ENCODE data around the gene C19orf38. TPM values are rescaled to one million over a fixed set of nuclear protein-coding genes. Genes with fewer than 3 reads are reported as not detected.

C19orf38 gene
- total RNA-seq, 4 donors from 2014 or later: 0.42 to 4.5 (median 2.4) TPM

DNA sequence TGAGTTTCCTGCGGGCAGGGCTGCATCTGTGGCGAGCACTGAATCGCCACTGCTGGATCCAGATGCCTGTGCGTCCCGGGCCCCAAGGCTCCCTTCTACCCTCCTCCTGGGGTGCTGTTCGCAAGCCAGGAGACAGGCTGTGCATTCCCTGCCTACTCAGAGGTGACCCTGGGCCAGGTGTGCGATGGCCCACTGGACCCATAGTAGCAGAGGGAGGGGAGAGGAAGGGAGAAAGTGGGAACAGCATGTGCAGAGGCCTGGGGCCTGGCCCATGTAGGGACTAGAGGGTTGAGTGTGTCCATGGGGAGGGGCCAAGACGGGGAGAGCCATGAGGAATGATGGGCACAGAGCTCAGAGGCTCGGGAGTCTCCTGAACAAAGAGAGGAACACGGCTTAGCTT, 50.4 kb downstream of the C19orf38 start:
- no peaks in the 10 kb centered on the region for H3K27me3 ChIP-seq
- WGBS, 2 donors: 68 to 76% methylated on average over 10 of the region's 10 CpGs
- TF ChIP-seq EP300 (IDR thresholded peaks at IDR 0.05) (no peak), POLR2A (IDR thresholded peaks at IDR 0.05) (no peak)
- TF ChIP-seq, protein P1, sequence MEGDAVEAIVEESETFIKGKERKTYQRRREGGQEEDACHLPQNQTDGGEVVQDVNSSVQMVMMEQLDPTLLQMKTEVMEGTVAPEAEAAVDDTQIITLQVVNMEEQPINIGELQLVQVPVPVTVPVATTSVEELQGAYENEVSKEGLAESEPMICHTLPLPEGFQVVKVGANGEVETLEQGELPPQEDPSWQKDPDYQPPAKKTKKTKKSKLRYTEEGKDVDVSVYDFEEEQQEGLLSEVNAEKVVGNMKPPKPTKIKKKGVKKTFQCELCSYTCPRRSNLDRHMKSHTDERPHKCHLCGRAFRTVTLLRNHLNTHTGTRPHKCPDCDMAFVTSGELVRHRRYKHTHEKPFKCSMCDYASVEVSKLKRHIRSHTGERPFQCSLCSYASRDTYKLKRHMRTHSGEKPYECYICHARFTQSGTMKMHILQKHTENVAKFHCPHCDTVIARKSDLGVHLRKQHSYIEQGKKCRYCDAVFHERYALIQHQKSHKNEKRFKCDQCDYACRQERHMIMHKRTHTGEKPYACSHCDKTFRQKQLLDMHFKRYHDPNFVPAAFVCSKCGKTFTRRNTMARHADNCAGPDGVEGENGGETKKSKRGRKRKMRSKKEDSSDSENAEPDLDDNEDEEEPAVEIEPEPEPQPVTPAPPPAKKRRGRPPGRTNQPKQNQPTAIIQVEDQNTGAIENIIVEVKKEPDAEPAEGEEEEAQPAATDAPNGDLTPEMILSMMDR (IDR thresholded peaks at IDR 0.05): no peak
- peaks cover 0 to 51% (median 11%) of the 10 kb centered on the region in 4 donors for H3K4me1 ChIP-seq
- H3K9me3 ChIP-seq: no peaks in the 10 kb centered on the region
- no peak overlapping the region for H3K27ac ChIP-seq
- DNase-seq (ENCODE audit: low spot score in 2 of 2): no peak
- no peak overlapping the region for H3K4me3 ChIP-seq
- no peaks in the 10 kb centered on the region for H3K36me3 ChIP-seq

DNA sequence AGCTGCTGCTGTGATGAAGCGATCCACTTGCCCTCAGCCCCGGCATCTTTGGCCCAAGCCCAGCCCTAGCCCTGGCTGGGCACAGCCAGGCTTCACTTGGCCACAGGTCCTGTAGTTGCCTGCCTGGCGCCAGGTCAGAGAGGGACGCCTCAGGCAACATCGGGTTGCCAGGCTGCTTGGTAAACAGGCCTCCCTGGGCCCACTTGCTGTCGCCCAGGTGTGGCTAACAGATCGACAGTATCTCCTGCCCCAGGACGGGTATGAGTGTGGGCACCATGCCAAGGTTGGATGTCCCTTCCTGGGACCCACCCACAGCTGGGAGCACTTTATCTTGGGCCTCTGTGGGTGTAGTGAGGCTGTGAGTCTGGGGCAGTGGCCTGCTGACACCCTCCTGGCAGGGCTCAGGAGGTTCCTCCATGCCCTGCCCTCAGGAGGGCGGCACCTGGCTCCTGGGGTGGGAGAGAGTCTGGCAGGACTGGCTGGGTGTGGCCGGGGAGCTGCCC, 51.0 kb downstream of the C19orf38 start:
- no peak for TF ChIP-seq EP300 (IDR thresholded peaks at IDR 0.05)
- TF ChIP-seq, protein P1 (IDR thresholded peaks at IDR 0.05): no peak
- no peak for TF ChIP-seq POLR2A (IDR thresholded peaks at IDR 0.05)
- Histone ChIP-seq H3K27me3 (no peaks in the 10 kb centered on the region), H3K36me3 (peaks cover 0 to under 1% (median 0%) of the 10 kb centered on the region in 3 donors), H3K27ac (peak overlapping the region in 1 of 4 donors; percentile 21), H3K9me3 (no peaks in the 10 kb centered on the region), H3K4me3 (no peak overlapping the region), H3K4me1 (peaks cover 0 to 45% (median 11%) of the 10 kb centered on the region in 4 donors)
- 69 to 89% methylated on average over 7 to 10 of the region's 10 CpGs for WGBS, 2 donors
- DNase-seq (ENCODE audit: low spot score in 2 of 2): no peak

DNA sequence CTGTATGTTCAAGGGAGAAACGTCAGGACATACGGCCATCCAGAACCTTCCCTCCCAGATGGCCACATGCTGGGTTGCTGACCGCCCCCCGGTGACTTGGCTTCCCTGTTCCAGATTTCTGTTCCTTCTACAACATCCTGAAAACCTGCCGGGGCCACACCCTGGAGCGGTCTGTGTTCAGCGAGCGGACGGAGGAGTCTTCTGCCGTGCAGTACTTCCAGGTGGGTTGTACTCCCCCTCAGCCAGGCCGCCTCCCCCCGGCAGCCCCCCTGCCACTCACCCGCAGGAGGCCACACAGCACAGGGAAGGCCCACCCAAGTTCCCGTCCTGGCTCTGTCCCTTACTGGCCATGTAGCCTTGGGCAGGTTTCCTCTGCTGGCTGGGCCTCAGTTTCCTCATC, 59.7 kb downstream of the C19orf38 start:
- TF ChIP-seq EP300 (IDR thresholded peaks at IDR 0.05) (no peak), POLR2A (IDR thresholded peaks at IDR 0.05) (no peak)
- TF ChIP-seq, protein P1 (IDR thresholded peaks at IDR 0.05): no peak
- Histone ChIP-seq H3K36me3 (peaks cover 0 to 66% (median 28%) of the 10 kb centered on the region in 3 donors), H3K9me3 (no peaks in the 10 kb centered on the region), H3K4me3 (no peak overlapping the region), H3K27me3 (no peaks in the 10 kb centered on the region), H3K4me1 (no peaks in the 10 kb centered on the region), H3K27ac (no peak overlapping the region)
- DNase-seq (ENCODE audit: low spot score in 2 of 2): no peak
- 82 to 93% methylated on average over 13 to 14 of the region's 14 CpGs for WGBS, 2 donors

DNA sequence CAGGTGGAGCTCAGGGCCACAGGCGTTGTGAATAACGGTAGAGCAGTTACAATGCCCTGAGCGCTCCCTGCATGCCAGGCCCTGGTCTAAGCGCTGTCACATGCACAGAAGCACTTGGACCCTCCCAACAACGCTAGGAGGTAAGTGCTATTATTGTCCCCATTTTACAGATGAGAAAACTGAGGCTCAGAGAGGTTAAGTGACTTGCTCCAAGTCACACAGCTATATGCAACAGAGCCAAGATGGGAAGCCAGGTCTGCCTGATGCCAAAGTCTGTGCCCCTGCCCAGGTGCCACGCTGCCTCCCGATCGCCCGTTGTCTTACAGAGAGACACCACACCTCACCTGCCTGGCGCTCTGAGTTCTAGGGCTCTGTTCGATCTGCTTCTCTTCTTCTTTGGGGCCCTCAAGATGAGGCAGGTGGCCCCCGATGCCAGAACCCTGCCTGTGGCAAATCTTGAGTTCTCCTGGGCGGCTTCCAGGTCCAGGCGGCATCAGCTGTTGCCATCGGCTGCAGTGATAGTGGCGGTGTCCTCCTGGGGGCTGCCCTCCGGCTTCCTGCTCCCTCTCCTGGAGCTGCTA, 60.3 kb downstream of the C19orf38 start:
- H3K27me3 ChIP-seq: no peaks in the 10 kb centered on the region
- no peaks in the 10 kb centered on the region for H3K9me3 ChIP-seq
- no peak for DNase-seq (ENCODE audit: low spot score in 2 of 2)
- peaks cover 0 to 72% (median 29%) of the 10 kb centered on the region in 3 donors for H3K36me3 ChIP-seq
- no peak overlapping the region for H3K4me3 ChIP-seq
- no peak overlapping the region for H3K27ac ChIP-seq
- TF ChIP-seq POLR2A (IDR thresholded peaks at IDR 0.05) (no peak), EP300 (IDR thresholded peaks at IDR 0.05) (no peak)
- TF ChIP-seq, protein P1 (IDR thresholded peaks at IDR 0.05): no peak
- WGBS, 2 donors: 93 to 97% methylated on average over 10 to 17 of the region's 17 CpGs
- H3K4me1 ChIP-seq: no peaks in the 10 kb centered on the region

DNA sequence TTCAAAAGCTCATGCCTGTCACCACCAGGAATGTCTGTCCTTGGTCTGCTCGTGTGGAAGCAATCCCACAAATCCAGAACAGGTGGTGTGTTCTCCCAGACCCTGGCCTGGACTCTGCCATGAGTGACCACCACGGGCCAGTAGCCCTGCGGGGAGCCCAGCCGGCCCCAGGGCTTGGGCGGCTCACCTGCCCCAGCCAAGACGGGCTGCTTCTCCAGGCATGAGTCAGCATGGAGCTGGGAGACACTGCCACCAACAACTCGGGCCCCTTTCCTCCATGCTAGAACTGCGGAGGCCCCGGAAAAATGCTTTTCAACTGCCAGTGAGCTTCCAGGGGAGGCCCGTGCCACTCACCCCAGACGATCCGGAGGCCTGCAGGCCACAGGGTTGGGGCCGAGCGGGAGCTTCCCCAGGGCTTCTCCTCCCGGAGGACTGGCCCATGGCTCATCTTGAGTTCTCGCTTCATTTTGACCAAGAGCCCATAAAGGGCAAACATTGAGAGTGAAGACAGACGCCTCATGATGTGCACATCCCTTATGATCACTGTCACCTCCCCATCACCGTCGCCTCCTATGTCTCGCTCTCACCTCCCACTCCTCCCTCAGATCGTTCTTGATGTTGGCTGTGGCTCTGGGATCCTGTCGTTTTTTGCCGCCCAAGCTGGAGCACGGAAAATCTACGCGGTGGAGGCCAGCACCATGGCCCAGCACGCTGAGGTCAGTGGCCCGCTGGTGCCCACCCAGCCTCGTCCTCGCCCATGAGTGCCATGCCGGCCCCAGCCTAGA, 63.6 kb downstream of the C19orf38 start:
- TF ChIP-seq POLR2A (IDR thresholded peaks at IDR 0.05) (no peak), EP300 (IDR thresholded peaks at IDR 0.05) (no peak)
- TF ChIP-seq, protein P1 (IDR thresholded peaks at IDR 0.05): no peak
- peaks cover 0 to 6% (median 0%) of the 10 kb centered on the region in 4 donors for H3K4me1 ChIP-seq
- H3K36me3 ChIP-seq: peaks cover 0 to 97% (median 37%) of the 10 kb centered on the region in 3 donors
- no peak for DNase-seq (ENCODE audit: low spot score in 2 of 2)
- no peak overlapping the region for H3K4me3 ChIP-seq
- 86 to 90% methylated on average over 26 to 30 of the region's 31 CpGs for WGBS, 2 donors
- no peaks in the 10 kb centered on the region for H3K9me3 ChIP-seq
- no peak overlapping the region for H3K27ac ChIP-seq
- no peaks in the 10 kb centered on the region for H3K27me3 ChIP-seq

All from tibial nerve (tissue), 4 donors.